K562 (cell line): ENCODE results near the gene KIF26A.

Experiments
- CCNT2 ChIP-seq: IDR thresholded peaks from 2 replicates; pipeline ENCODE4 v1.6.1; 2011; ENCODE audit warnings: borderline replicate concordance, low read depth, mild to moderate bottlenecking, moderate library complexity, mixed read lengths, low read length; ENCODE audit not compliant: insufficient read length; ENCODE audit errors: extremely low read depth
- CTCF ChIP-seq, 3 experiments: IDR thresholded peaks in 2 of 3; conservative IDR thresholded peaks in 1 of 3; 2 replicates each; pipeline ENCODE4 v1.5.1; 2011 to 2012; ENCODE audit warnings: low read length in 3 of 3, mild to moderate bottlenecking in 3 of 3, control low read depth in 2 of 3, improper control_type of control experiment in 1 of 3, inconsistent platforms in 1 of 3, low read depth in 1 of 3, mixed read lengths in 1 of 3, moderate library complexity in 1 of 3; ENCODE audit not compliant: insufficient read depth in 2 of 3
- ELK1 ChIP-seq: sonication (generic); formaldehyde crosslinking; IDR thresholded peaks from 2 replicates; pipeline ENCODE4 v1.8.1; 2022; ENCODE audit warnings: missing genetic modification reagents
- ETV5 ChIP-seq: sonication (generic); formaldehyde crosslinking; IDR thresholded peaks from 2 replicates; pipeline ENCODE4 v1.4.0; 2020; ENCODE audit warnings: low read depth, mild to moderate bottlenecking, missing genetic modification reagents
- FOXK1 ChIP-seq: sonication (generic); formaldehyde crosslinking; IDR thresholded peaks from 2 replicates; pipeline ENCODE4 v1.8.0; 2022; ENCODE audit warnings: missing genetic modification reagents, mild to moderate bottlenecking, borderline replicate concordance
- NBN ChIP-seq: fragments of 450-650 bp; IDR thresholded peaks from 2 replicates; pipeline ENCODE4 v1.6.1; 2016; ENCODE audit warnings: low read depth, mild to moderate bottlenecking
- POLR2A ChIP-seq: fragments of 450-650 bp; conservative IDR thresholded peaks from 2 replicates; pipeline ENCODE4 v1.6.1; 2016
- POLR2AphosphoS5 ChIP-seq: IDR thresholded peaks from 2 replicates; pipeline ENCODE4 v1.6.1; 2011; ENCODE audit warnings: mild to moderate bottlenecking, low read depth, low read length, moderate library complexity; ENCODE audit not compliant: control insufficient read depth, insufficient read depth
- ZNF263 ChIP-seq: sonication (generic); formaldehyde crosslinking; IDR thresholded peaks from 2 replicates; pipeline ENCODE4 v1.8.0; 2022; ENCODE audit warnings: mild to moderate bottlenecking, missing genetic modification reagents, borderline replicate concordance
- ZNF695 ChIP-seq: fragments of 450-650 bp; formaldehyde crosslinking; IDR thresholded peaks from 2 replicates; pipeline ENCODE4 v1.4.0; 2020; ENCODE audit warnings: mild to moderate bottlenecking, moderate library complexity
- TF ChIP-seq, protein P1 (sequence below): sonication (generic); formaldehyde crosslinking; IDR thresholded peaks from 2 replicates; pipeline ENCODE4 v1.9.0; 2022; ENCODE audit warnings: mild to moderate bottlenecking, missing genetic modification reagents
- TF ChIP-seq, protein P2 (sequence below): sonication (generic); formaldehyde crosslinking; IDR thresholded peaks from 2 replicates; pipeline ENCODE4 v1.8.1; 2023; ENCODE audit warnings: mild to moderate bottlenecking, missing genetic modification reagents

- TF ChIP-seq ZNF695 (CRISPR knock-in tag) (no peak), POLR2AphosphoS5 (no peak), NBN (no peak), ELK1 (CRISPR knock-in tag) (no peak), POLR2A (no peak), CTCF (IDR thresholded peaks at IDR 0.05 in 2 of 3, conservative IDR thresholded peaks at IDR 0.05 in 1 of 3; ENCODE audit: insufficient read depth in 2 of 3, low read depth in 1 of 3, low read length in 3 of 3) (no peak), ETV5 (CRISPR knock-in tag) (no peak), ZNF263 (CRISPR knock-in tag) (no peak), FOXK1 (CRISPR knock-in tag) (no peak), CCNT2 (no peak)
- TF ChIP-seq, protein P1, sequence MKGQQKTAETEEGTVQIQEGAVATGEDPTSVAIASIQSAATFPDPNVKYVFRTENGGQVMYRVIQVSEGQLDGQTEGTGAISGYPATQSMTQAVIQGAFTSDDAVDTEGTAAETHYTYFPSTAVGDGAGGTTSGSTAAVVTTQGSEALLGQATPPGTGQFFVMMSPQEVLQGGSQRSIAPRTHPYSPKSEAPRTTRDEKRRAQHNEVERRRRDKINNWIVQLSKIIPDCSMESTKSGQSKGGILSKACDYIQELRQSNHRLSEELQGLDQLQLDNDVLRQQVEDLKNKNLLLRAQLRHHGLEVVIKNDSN (CRISPR knock-in tag) = no peak
- TF ChIP-seq, protein P2, sequence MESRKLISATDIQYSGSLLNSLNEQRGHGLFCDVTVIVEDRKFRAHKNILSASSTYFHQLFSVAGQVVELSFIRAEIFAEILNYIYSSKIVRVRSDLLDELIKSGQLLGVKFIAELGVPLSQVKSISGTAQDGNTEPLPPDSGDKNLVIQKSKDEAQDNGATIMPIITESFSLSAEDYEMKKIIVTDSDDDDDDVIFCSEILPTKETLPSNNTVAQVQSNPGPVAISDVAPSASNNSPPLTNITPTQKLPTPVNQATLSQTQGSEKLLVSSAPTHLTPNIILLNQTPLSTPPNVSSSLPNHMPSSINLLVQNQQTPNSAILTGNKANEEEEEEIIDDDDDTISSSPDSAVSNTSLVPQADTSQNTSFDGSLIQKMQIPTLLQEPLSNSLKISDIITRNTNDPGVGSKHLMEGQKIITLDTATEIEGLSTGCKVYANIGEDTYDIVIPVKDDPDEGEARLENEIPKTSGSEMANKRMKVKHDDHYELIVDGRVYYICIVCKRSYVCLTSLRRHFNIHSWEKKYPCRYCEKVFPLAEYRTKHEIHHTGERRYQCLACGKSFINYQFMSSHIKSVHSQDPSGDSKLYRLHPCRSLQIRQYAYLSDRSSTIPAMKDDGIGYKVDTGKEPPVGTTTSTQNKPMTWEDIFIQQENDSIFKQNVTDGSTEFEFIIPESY = no peak
Measured at GRCh38 chr14:104121142-104121541, 17.2 kb upstream of the KIF26A start.
